HEK293 (cell line): ENCODE results near the gene SCGB3A2.

Source experiments
- CTCF ChIA-PET: fragments of 350-600 bp; formaldehyde crosslinking; extraction: SDS; loops from one replicate; lab custom pipeline; 2021; ENCODE audit warnings: antibody characterized with exemption; lab: Yijun Ruan, JAX
- POLR2A ChIA-PET: fragments of 300-600 bp; formaldehyde crosslinking; extraction: SDS; loops from one replicate; lab custom pipeline; 2020; ENCODE audit warnings: antibody characterized with exemption, inconsistent platforms; lab: Yijun Ruan, JAX
- H3K27ac ChIP-seq: fragments of 200-500 bp; sonication (Bioruptor generic); 2 replicates; pipeline ENCODE4 v1.5.1; 2014; ENCODE audit warnings: low read depth, low read length, control low read depth, inconsistent platforms; ENCODE audit errors: extremely low read depth
- H3K36me3 ChIP-seq, 2 experiments: fragments of 200-500 bp in 1 of 2; sonication (Bioruptor generic) in 1 of 2; 1 replicate in 1 of 2; 2 replicates in 1 of 2; pipeline ENCODE4 v1.5.1; 2014 to 2017; ENCODE audit warnings: inconsistent platforms in 2 of 2, low read length in 2 of 2; ENCODE audit not compliant: control insufficient read depth in 2 of 2, insufficient read depth in 1 of 2
- H3K4me1 ChIP-seq: fragments of 200-500 bp; sonication (Bioruptor generic); 2 replicates; pipeline ENCODE4 v1.5.1; 2014; ENCODE audit warnings: mild to moderate bottlenecking, low read length, inconsistent platforms; ENCODE audit not compliant: control insufficient read depth, insufficient read depth
- H3K4me3 ChIP-seq: 2 replicates; pipeline ENCODE4 v1.5.1; 2011; ENCODE audit warnings: low read depth, mild to moderate bottlenecking, control low read depth, low read length, moderate library complexity
- H3K9me3 ChIP-seq: fragments of 200-500 bp; sonication (Bioruptor generic); 2 replicates; pipeline ENCODE4 v1.5.1; 2014; ENCODE audit warnings: low read depth, low read length, inconsistent platforms; ENCODE audit not compliant: control insufficient read depth, insufficient read depth
- PRDM1 ChIP-seq: fragments of 450-650 bp; formaldehyde crosslinking; IDR thresholded peaks from 2 replicates; pipeline ENCODE4; 2016; ENCODE audit warnings: missing biosample characterization, missing genetic modification characterization
- SALL2 ChIP-seq: fragments of 450-650 bp; formaldehyde crosslinking; IDR thresholded peaks from 2 replicates; pipeline ENCODE4 v1.5.0; 2017; ENCODE audit warnings: missing biosample characterization, mild to moderate bottlenecking, missing genetic modification characterization, borderline replicate concordance
- SCRT1 ChIP-seq: fragments of 450-650 bp; formaldehyde crosslinking; IDR thresholded peaks from 2 replicates; pipeline ENCODE4 v1.5.1; 2016; ENCODE audit warnings: missing biosample characterization, missing genetic modification characterization, borderline replicate concordance
- SP7 ChIP-seq: fragments of 450-650 bp; formaldehyde crosslinking; IDR thresholded peaks from 2 replicates; pipeline ENCODE4 v1.5.1; 2016; ENCODE audit warnings: missing biosample characterization, missing genetic modification characterization
- ZBTB1 ChIP-seq: fragments of 450-650 bp; formaldehyde crosslinking; IDR thresholded peaks from 2 replicates; pipeline ENCODE4 v1.5.1; 2016; ENCODE audit warnings: missing biosample characterization, missing genetic modification characterization
- ZFP3 ChIP-seq: fragments of 450-650 bp; formaldehyde crosslinking; IDR thresholded peaks from 2 replicates; pipeline ENCODE4 v1.5.1; 2016; ENCODE audit warnings: low read depth, missing biosample characterization, missing genetic modification characterization
- ZFP37 ChIP-seq: fragments of 450-650 bp; formaldehyde crosslinking; IDR thresholded peaks from 2 replicates; pipeline ENCODE4 v1.5.1; 2016; ENCODE audit warnings: missing biosample characterization, missing genetic modification characterization
- ZNF211 ChIP-seq: fragments of 450-650 bp; formaldehyde crosslinking; IDR thresholded peaks from 2 replicates; pipeline ENCODE4 v1.5.1; 2016; ENCODE audit warnings: low read depth, missing biosample characterization, missing genetic modification characterization
- ZNF280D ChIP-seq: fragments of 450-650 bp; formaldehyde crosslinking; IDR thresholded peaks from 2 replicates; pipeline ENCODE4 v1.5.1; 2016; ENCODE audit warnings: missing biosample characterization, missing genetic modification characterization
- ZNF354C ChIP-seq: fragments of 450-650 bp; formaldehyde crosslinking; IDR thresholded peaks from 2 replicates; pipeline ENCODE4 v1.5.1; 2016; ENCODE audit warnings: missing biosample characterization, missing genetic modification characterization, low read depth, borderline replicate concordance
- ZNF423 ChIP-seq: fragments of 450-650 bp; formaldehyde crosslinking; IDR thresholded peaks from 2 replicates; pipeline ENCODE4 v1.5.1; 2016; ENCODE audit warnings: missing biosample characterization, missing genetic modification characterization
- ZNF501 ChIP-seq: fragments of 450-650 bp; formaldehyde crosslinking; IDR thresholded peaks from 2 replicates; pipeline ENCODE4 v1.5.1; 2016; ENCODE audit warnings: missing biosample characterization, missing genetic modification characterization
- ZNF518A ChIP-seq: fragments of 450-650 bp; formaldehyde crosslinking; conservative IDR thresholded peaks from 2 replicates; pipeline ENCODE4 v1.5.1; 2016; ENCODE audit warnings: low read depth, missing biosample characterization, missing genetic modification characterization
- ZNF530 ChIP-seq: fragments of 450-650 bp; formaldehyde crosslinking; IDR thresholded peaks from 2 replicates; pipeline ENCODE4 v1.5.1; 2016; ENCODE audit warnings: low read depth, missing biosample characterization, missing genetic modification characterization
- ZNF548 ChIP-seq: fragments of 450-650 bp; formaldehyde crosslinking; IDR thresholded peaks from 2 replicates; pipeline ENCODE4 v1.5.1; 2016; ENCODE audit warnings: missing biosample characterization, missing genetic modification characterization
- ZNF571 ChIP-seq: fragments of 450-650 bp; formaldehyde crosslinking; IDR thresholded peaks from 2 replicates; pipeline ENCODE4 v1.5.0; 2017; ENCODE audit warnings: missing biosample characterization, missing genetic modification characterization
- ZNF670 ChIP-seq: fragments of 450-650 bp; formaldehyde crosslinking; IDR thresholded peaks from 2 replicates; pipeline ENCODE4 v1.5.1; 2016; ENCODE audit warnings: missing biosample characterization, missing genetic modification characterization, low read depth

SCGB3A2 gene

GRCh38 chr5:147831465-147831864 is 47.0 kb upstream of the SCGB3A2 start, which contains the start of gene SPINK1 (continued):
- no peak for TF ChIP-seq ZFP37 (tag by site-specific recombination)
- no peak for TF ChIP-seq ZNF548 (tag by site-specific recombination)
- no peak for TF ChIP-seq PRDM1 (tag by site-specific recombination)
- no peak for TF ChIP-seq ZFP3 (tag by site-specific recombination)
- no peak for TF ChIP-seq SCRT1 (tag by site-specific recombination)
- TF ChIP-seq ZNF518A (tag by site-specific recombination) = no peak
- TF ChIP-seq, all 188 proteins: peak for 0

GRCh38 chr5:147832541-147832940 is 46.0 kb upstream of the SCGB3A2 start:
- TF ChIP-seq SALL2 (tag by site-specific recombination) (no peak), ZNF354C (no peak), ZNF501 (tag by site-specific recombination) (no peak), ZNF423 (no peak), SCRT1 (tag by site-specific recombination) (no peak), ZNF280D (no peak), SP7 (no peak), ZNF670 (tag by site-specific recombination) (no peak), ZBTB1 (tag by site-specific recombination) (no peak), ZNF211 (tag by site-specific recombination) (no peak), ZNF530 (tag by site-specific recombination) (no peak), ZNF571 (tag by site-specific recombination) (no peak)
- no peak overlapping the region for H3K4me3 ChIP-seq
- ChIA-PET POLR2A (no interaction called here), CTCF (interaction anchor here (0.6 to 2.2 kb wide), 4 partner anchors 10 to 204 kb away, joined by 3 to 15 read pairs (median 4); no protein-coding TSS in a partner anchor)
- H3K9me3 ChIP-seq = no peaks in the 10 kb centered on the region; the same call in 1 of the 2 replicates
- H3K36me3 ChIP-seq = no peaks in the 10 kb centered on the region
- H3K4me1 ChIP-seq = no peaks in the 10 kb centered on the region
- H3K27ac ChIP-seq = no peak overlapping the region
